H4 (cell line): ENCODE data around the gene ASPSCR1. TPM values are rescaled to one million over a fixed set of nuclear protein-coding genes. Genes with fewer than 3 reads are reported as not detected.

Source experiments
- DNase-seq: peaks from one replicate; pipeline ENCODE4 v3.0.0-alpha.2; 2015; ENCODE audit warnings: low spot score
- total RNA-seq: library from RNA; depleted of rRNA; stranded (reverse); fragments of >200 nt; shearing (Covaris generic); gene quantifications from 2 replicates; pipeline ENCODE4 v1.2.3, GENCODE V29; 2014

ASPSCR1 gene
- total RNA-seq, 1 experiment from 2014 or later, result 24.9 TPM

GRCh38 chr17:82012640-82013295 lies 35.3 kb downstream of the ASPSCR1 start:
- DNase-seq, result no peak

GRCh38 chr17:82013341-82013740 lies 35.9 kb downstream of the ASPSCR1 start:
- no peak for DNase-seq

GRCh38 chr17:82013772-82014321 lies 36.4 kb downstream of the ASPSCR1 start:
- no peak for DNase-seq

GRCh38 chr17:82014432-82014831 lies 37.0 kb downstream of the ASPSCR1 start:
- no peak for DNase-seq

- no peak for DNase-seq
Measured at GRCh38 chr17:82014971-82015310, 37.5 kb downstream of the ASPSCR1 start.

GRCh38 chr17:82015311-82015971 lies 38.0 kb downstream of the ASPSCR1 start:
- no peak for DNase-seq

- no peak for DNase-seq
Measured at GRCh38 chr17:82016061-82016874, 38.8 kb downstream of the ASPSCR1 start.

GRCh38 chr17:82016875-82017459 lies 39.5 kb downstream of the ASPSCR1 start:
- no peak for DNase-seq

- DNase-seq, result no peak
Measured at GRCh38 chr17:82017612-82018151, 40.3 kb downstream of the ASPSCR1 start.

GRCh38 chr17:82018152-82018988 lies 40.9 kb downstream of the ASPSCR1 start:
- no peak for DNase-seq

- no peak for DNase-seq
Measured at GRCh38 chr17:82018989-82019689, 41.7 kb downstream of the ASPSCR1 start.

- no peak for DNase-seq
Measured at GRCh38 chr17:82019690-82020571, 42.5 kb downstream of the ASPSCR1 start.

GRCh38 chr17:82020572-82021106 lies 43.2 kb downstream of the ASPSCR1 start:
- no peak for DNase-seq

- DNase-seq, result peak; percentile 76
Measured at GRCh38 chr17:82021107-82021899, 43.9 kb downstream of the ASPSCR1 start.

GRCh38 chr17:82021900-82022309 lies 44.5 kb downstream of the ASPSCR1 start:
- no peak for DNase-seq

- DNase-seq, result no peak
Measured at GRCh38 chr17:82022310-82022980, 45.0 kb downstream of the ASPSCR1 start, which contains the start of gene CENPX. Gene CENPX, minus strand, starts transcription at chr17:82022878. Its CDS starts 17 bp downstream, at chr17:82022861.

GRCh38 chr17:82022981-82023446 lies 45.6 kb downstream of the ASPSCR1 start, which contains the start of gene LRRC45:
Gene LRRC45, plus strand, starts transcription at chr17:82023305. Its CDS starts 339 bp downstream, at chr17:82023644.
- DNase-seq, result peak; percentile 99
